NCI-H82 treated with DMSO at 0.1 percent for 48 hours (cell line): ENCODE measurements around the gene HDAC11.
"Not testable (repeated sequence)": the region's sequence is repeated elsewhere in the genome, so short reads cannot be mapped to it uniquely, and the experiment has no call there.

ENCODE experiments used
- DNase-seq: peaks from one replicate; lab custom pipeline; 2025; ENCODE audit not compliant: unreplicated experiment; lab: John Stamatoyannopoulos, UW

HDAC11 gene

GRCh38 chr3:13521749-13522148, 41.6 kb downstream of the HDAC11 start:
- DNase-seq: not testable (repeated sequence)

GRCh38 chr3:13522236-13522635, 42.1 kb downstream of the HDAC11 start:
- DNase-seq: no peak

GRCh38 chr3:13524979-13525669, 45.0 kb downstream of the HDAC11 start:
- no peak for DNase-seq

- DNase-seq: no peak
Observed at GRCh38 chr3:13525827-13526625, 45.9 kb downstream of the HDAC11 start.

- DNase-seq: no peak
Observed at GRCh38 chr3:13526626-13526949, 46.5 kb downstream of the HDAC11 start.

GRCh38 chr3:13528217-13528867, 48.2 kb downstream of the HDAC11 start:
- DNase-seq: no peak

DNA sequence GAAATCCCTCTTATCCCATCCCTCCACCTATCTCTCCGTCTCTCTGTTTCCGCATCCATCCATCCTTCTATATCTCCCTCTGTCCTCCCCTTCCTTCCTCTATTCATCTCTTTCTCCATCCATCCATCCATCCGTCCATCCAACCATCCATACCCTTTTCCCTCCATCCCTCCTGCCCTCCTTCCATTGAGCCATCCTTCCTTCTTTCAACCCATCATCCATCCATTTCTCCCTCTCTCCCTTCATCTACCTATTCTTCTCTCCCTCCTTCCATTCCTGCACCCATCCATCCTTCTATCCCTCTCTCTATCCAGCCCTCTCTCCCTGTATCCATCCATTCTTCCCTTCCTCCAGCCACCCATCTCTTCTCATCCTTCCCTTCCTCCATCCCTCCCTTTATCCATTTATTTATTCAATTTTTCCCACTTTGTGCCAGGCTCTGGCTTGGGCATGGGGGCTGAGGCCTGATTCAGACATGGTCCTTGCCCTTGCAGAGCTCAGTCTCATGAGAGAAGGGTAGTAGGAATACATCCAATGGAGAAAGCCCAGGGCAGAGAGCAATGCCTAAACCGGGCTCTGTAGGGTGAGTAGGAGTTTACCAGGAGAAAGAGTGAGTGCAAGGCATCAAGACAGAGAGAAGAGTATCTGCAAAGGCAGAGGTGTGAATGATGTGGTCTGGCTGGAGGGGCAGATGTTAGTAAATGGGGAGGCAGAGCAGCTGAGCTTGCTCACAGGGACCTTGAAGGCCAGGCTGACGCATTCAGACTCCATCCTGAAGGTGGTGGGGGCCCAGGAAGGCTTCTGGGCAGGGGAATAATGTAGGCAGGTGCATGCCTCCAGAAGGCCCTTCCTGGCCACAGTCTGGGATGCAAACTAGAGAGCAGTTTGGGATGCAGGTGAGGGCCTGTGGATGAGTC, 49.3 kb downstream of the HDAC11 start:
- DNase-seq: no peak

GRCh38 chr3:13530241-13531009, 50.3 kb downstream of the HDAC11 start:
- DNase-seq: no peak

GRCh38 chr3:13532085-13532484, 52.0 kb downstream of the HDAC11 start:
- DNase-seq: no peak

GRCh38 chr3:13532631-13533030, 52.5 kb downstream of the HDAC11 start:
- no peak for DNase-seq

GRCh38 chr3:13533885-13534301, 53.8 kb downstream of the HDAC11 start:
- no peak for DNase-seq

GRCh38 chr3:13535526-13535875, 55.4 kb downstream of the HDAC11 start:
- DNase-seq: no peak

DNA sequence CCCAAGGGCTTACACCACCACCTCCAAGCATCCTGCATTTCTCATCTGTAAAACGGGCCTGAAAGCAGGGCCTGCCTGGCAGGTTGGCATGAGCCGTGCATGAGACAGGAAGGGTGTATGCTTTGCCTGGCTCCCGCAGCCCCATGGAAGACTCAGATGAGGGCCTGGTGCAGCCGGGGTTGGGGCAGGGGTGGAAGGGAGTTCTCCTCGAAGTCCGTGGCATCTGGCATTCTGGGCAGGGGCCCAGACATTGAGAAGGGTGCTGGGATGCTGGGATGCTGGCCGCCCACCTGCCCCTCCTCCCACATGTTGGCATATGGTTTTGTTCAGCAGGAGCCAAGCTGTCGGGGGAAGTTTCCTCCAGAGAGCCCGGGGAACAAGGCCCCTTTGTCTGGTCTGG, 55.8 kb downstream of the HDAC11 start:
- DNase-seq: no peak

DNA sequence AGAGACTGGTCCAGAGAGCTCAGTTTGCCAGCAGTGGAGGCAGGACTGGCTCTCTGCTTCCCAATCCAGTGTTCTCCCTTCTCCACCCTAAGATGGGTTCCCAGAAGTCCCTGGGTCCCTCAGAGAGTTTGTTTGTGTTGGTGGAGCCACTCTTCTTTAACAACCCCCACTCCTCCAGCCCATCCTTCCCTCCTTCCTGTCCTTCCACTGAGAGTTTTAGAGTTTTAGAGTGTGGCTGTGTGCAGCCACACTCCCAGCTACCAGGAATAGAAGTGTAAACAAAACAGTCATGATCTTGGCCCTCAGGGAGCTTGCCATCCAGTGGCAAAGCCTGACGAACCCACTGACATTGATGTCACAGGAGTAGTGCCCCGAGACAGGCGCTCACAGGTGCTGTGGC, 56.3 kb downstream of the HDAC11 start:
- no peak for DNase-seq

DNA sequence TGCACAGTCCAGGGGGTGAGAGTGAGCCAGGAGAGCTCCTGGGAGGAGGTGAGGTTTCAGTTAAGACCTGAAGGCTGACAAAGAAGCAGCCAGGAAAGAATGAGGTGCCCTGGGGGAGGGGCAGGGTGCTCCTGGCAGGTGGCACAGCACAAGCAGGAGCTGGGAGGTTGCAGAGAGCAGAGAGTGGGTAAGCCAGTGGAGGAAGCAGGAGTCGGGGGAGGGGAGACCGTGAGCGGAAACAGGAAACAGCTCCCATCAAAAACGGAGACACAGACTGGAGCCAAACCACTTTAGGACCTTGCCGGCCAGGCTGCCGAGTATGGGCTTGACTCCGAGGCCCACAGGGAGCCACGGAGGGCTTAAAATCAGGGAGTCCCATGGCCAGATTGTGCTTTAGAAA, 56.7 kb downstream of the HDAC11 start:
- no peak for DNase-seq

- DNase-seq: no peak
Observed at GRCh38 chr3:13537244-13537908, 57.3 kb downstream of the HDAC11 start.

DNA sequence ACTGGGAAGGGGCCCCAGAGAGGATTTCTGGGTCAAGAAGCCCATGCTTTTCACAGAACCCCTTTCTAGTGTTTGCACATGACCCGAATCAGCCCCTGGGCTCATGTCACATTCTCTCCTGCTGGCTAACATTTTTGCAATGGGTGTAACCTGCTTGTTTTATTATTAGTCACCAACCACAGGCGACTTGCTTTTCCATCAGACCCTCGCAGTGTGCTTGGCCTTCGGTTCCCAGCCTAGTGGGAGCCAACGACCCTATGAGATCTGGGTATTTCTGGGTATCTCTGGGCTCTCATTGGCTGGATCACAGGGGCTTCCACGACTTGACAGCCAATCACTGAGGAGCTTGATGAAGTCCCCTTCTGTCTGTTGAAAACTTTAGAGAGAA, 57.8 kb downstream of the HDAC11 start:
- no peak for DNase-seq

GRCh38 chr3:13538520-13539291, 58.6 kb downstream of the HDAC11 start:
- no peak for DNase-seq

DNA sequence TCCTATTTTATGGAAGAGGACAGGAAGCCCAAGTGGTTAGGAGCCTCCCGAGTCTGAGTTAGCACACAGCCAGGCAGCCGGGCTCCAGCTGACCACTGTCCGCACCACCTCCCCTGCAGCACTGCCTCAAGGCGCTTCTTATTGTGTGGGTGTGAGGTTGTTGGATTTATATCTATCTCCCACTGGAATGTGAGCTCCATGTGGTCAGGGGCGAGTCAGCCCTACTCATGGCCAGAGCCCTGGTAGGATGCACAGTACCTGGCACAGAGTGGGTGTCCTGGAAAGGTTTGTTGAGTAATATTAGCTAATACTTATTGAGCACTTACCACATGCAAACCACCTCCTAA, 59.2 kb downstream of the HDAC11 start:
- DNase-seq: no peak
